Hematopoietic multipotent progenitor cell (in vitro differentiated cells): ENCODE measurements around the gene KRTCAP3. TPM values are rescaled to one million over a fixed set of nuclear protein-coding genes. Genes with fewer than 3 reads are reported as not detected.
"Not testable (repeated sequence)": the region's sequence is repeated elsewhere in the genome, so short reads cannot be mapped to it uniquely, and the experiment has no call there.

Experiments
- DNase-seq, 3 donors: peaks; one replicate each; pipeline ENCODE4 v3.0.0-alpha.2; 2011 to 2015; ENCODE audit warnings: low read depth in 2 of 3, low spot score in 2 of 3
- total RNA-seq: library from RNA; depleted of rRNA; stranded (reverse); fragments of >200 nt; gene quantifications from one replicate; pipeline ENCODE4 v1.2.3, GENCODE V29; 2012

The KRTCAP3 gene
- total RNA-seq = 2.2 TPM

- DNase-seq = peak in 2 of 3 donors; percentile 35 to 57
Observed at GRCh38 chr2:27441958-27442919, at the start of gene KRTCAP3. TSS of gene KRTCAP3 (plus strand) at chr2:27442381. CDS start at chr2:27442413, 32 bp downstream.

GRCh38 chr2:27393225-27393624, 49.0 kb upstream of the KRTCAP3 start:
- DNase-seq = no peak

- no peak for DNase-seq
Observed at GRCh38 chr2:27398962-27399361, 43.2 kb upstream of the KRTCAP3 start.

GRCh38 chr2:27400348-27401135, 41.6 kb upstream of the KRTCAP3 start:
- DNase-seq = no peak

GRCh38 chr2:27407798-27408491, 34.2 kb upstream of the KRTCAP3 start:
- DNase-seq = peak in 2 of 3 donors; percentile 12 to 36

- no peak for DNase-seq
Observed at GRCh38 chr2:27408601-27409320, 33.4 kb upstream of the KRTCAP3 start.

GRCh38 chr2:27409321-27410073, 32.7 kb upstream of the KRTCAP3 start, which contains the start of gene PPM1G:
TSS of gene PPM1G (minus strand) at chr2:27409591. CDS start at chr2:27409422, 169 bp downstream.
- peak; percentile 86 to 96 (median 94) for DNase-seq

GRCh38 chr2:27412419-27413152, 29.6 kb upstream of the KRTCAP3 start:
- DNase-seq = no peak

GRCh38 chr2:27416151-27416550, 26.0 kb upstream of the KRTCAP3 start:
- no peak for DNase-seq

- DNase-seq = no peak
Observed at GRCh38 chr2:27420996-27421395, 21.2 kb upstream of the KRTCAP3 start.

GRCh38 chr2:27421660-27422250, 20.4 kb upstream of the KRTCAP3 start:
- DNase-seq = no peak

- DNase-seq = no peak
Observed at GRCh38 chr2:27422958-27423357, 19.2 kb upstream of the KRTCAP3 start.

- not testable (repeated sequence) for DNase-seq
Observed at GRCh38 chr2:27425039-27425438, 17.1 kb upstream of the KRTCAP3 start.

GRCh38 chr2:27427863-27428212, 14.3 kb upstream of the KRTCAP3 start:
- DNase-seq = no peak

- DNase-seq = peak; percentile 84 to 91 (median 90)
Observed at GRCh38 chr2:27428213-27428977, 13.8 kb upstream of the KRTCAP3 start, which contains the start of gene NRBP1. TSS of gene NRBP1 (plus strand) at chr2:27428631. CDS start at chr2:27433274, 4,643 bp downstream.

- peak in 2 of 3 donors; percentile 81 to 84 for DNase-seq
Observed at GRCh38 chr2:27428978-27429541, 13.1 kb upstream of the KRTCAP3 start.

- peak in 1 of 3 donors; percentile 32 for DNase-seq
Observed at GRCh38 chr2:27431395-27431794, 10.8 kb upstream of the KRTCAP3 start.
